Bronchial epithelial cell (primary cell): ENCODE results near the gene HK3. TPM values are rescaled to one million over a fixed set of nuclear protein-coding genes. Genes with fewer than 3 reads are reported as not detected.
A peak's percentile ranks its signal among the peaks of the same experiment; 100 is the strongest.

ENCODE experiments used
- DNase-seq: peaks from one replicate; pipeline ENCODE4 v3.0.0-alpha.2; 2010; ENCODE audit warnings: low read depth
- FAIRE-seq: peaks from 2 replicates; lab custom pipeline; 2011; peaks lifted over from hg19 to GRCh38; lab: Jason Lieb, UNC
- H3K27me3 ChIP-seq: 2 replicates; pipeline ENCODE4 v1.5.1; 2011; ENCODE audit warnings: low read length; ENCODE audit not compliant: control insufficient read depth, insufficient read depth
- H3K36me3 ChIP-seq: 2 replicates; pipeline ENCODE4 v1.5.1; 2011; ENCODE audit warnings: low read length; ENCODE audit not compliant: control insufficient read depth, insufficient read depth
- H3K4me3 ChIP-seq: 2 replicates; pipeline ENCODE4 v1.5.1; 2011; ENCODE audit warnings: mild to moderate bottlenecking, low read depth, low read length, control low read depth
- total RNA-seq: library from RNA; depleted of rRNA; stranded (reverse); fragments of >200 nt; gene quantifications from 2 replicates; pipeline ENCODE4 v1.2.1, GENCODE V29; 2014
- TF ChIP-seq, protein P1 (sequence below): IDR thresholded peaks from 2 replicates; pipeline ENCODE4 v1.5.1; 2011; ENCODE audit warnings: mild to moderate bottlenecking, moderate library complexity, low read length, control low read depth, inconsistent platforms; ENCODE audit not compliant: insufficient read depth, severe bottlenecking

HK3 gene
- total RNA-seq, 1 donor from 2014 or later, result under 0.01 TPM

GRCh38 chr5:176901260-176902101 lies 2.3 kb upstream of the HK3 start:
- TF ChIP-seq, protein P1, sequence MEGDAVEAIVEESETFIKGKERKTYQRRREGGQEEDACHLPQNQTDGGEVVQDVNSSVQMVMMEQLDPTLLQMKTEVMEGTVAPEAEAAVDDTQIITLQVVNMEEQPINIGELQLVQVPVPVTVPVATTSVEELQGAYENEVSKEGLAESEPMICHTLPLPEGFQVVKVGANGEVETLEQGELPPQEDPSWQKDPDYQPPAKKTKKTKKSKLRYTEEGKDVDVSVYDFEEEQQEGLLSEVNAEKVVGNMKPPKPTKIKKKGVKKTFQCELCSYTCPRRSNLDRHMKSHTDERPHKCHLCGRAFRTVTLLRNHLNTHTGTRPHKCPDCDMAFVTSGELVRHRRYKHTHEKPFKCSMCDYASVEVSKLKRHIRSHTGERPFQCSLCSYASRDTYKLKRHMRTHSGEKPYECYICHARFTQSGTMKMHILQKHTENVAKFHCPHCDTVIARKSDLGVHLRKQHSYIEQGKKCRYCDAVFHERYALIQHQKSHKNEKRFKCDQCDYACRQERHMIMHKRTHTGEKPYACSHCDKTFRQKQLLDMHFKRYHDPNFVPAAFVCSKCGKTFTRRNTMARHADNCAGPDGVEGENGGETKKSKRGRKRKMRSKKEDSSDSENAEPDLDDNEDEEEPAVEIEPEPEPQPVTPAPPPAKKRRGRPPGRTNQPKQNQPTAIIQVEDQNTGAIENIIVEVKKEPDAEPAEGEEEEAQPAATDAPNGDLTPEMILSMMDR, result no peak
- no peak overlapping the region for H3K4me3 ChIP-seq
- no peaks in the 10 kb centered on the region for H3K27me3 ChIP-seq
- peaks cover 5% of the 10 kb centered on the region for H3K36me3 ChIP-seq
- DNase-seq (peak; percentile 38), FAIRE-seq (no peak)

GRCh38 chr5:176900780-176901204 lies 1.6 kb upstream of the HK3 start:
- no peaks in the 10 kb centered on the region for H3K36me3 ChIP-seq
- no peaks in the 10 kb centered on the region for H3K27me3 ChIP-seq
- FAIRE-seq, result no peak
- TF ChIP-seq, protein P1, result no peak
- H3K4me3 ChIP-seq, result no peak overlapping the region
- DNase-seq, result no peak

- Histone ChIP-seq H3K4me3 (no peak overlapping the region), H3K36me3 (no peaks in the 10 kb centered on the region), H3K27me3 (no peaks in the 10 kb centered on the region)
- DNase-seq, result no peak
- no peak for FAIRE-seq
- TF ChIP-seq, protein P1, result no peak
Observed at GRCh38 chr5:176899946-176900779, 1.0 kb upstream of the HK3 start.

- Histone ChIP-seq H3K4me3 (no peak overlapping the region), H3K36me3 (no peaks in the 10 kb centered on the region), H3K27me3 (no peaks in the 10 kb centered on the region)
- TF ChIP-seq, protein P1, result no peak
- FAIRE-seq (no peak), DNase-seq (no peak)
Observed at GRCh38 chr5:176897263-176897662, 1.9 kb downstream of the HK3 start.

DNA sequence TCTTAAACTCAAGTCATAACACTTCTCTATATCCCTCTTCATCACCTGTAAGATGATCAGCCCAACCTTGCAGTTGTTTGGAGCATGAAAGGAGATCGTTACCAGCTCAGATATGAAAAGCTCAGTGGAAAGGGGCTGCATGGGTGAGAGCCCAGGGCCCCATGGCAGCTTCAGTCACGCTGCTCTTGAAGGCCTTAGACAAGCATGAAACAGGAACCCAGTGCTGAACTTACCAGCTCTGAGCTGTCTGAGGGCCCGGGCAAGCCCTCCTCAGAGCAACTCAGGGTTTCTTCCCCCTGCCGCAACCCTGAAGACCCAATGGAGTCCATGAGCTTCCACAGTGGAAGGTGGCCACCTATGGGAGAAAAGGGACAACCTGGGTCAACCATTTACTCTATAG lies 3.3 kb downstream of the HK3 start:
- TF ChIP-seq, protein P1, result no peak
- FAIRE-seq (no peak), DNase-seq (no peak)
- Histone ChIP-seq H3K36me3 (no peaks in the 10 kb centered on the region), H3K27me3 (no peaks in the 10 kb centered on the region), H3K4me3 (no peak overlapping the region)
